ENCODE measurements around the gene RNF11.

DNA sequence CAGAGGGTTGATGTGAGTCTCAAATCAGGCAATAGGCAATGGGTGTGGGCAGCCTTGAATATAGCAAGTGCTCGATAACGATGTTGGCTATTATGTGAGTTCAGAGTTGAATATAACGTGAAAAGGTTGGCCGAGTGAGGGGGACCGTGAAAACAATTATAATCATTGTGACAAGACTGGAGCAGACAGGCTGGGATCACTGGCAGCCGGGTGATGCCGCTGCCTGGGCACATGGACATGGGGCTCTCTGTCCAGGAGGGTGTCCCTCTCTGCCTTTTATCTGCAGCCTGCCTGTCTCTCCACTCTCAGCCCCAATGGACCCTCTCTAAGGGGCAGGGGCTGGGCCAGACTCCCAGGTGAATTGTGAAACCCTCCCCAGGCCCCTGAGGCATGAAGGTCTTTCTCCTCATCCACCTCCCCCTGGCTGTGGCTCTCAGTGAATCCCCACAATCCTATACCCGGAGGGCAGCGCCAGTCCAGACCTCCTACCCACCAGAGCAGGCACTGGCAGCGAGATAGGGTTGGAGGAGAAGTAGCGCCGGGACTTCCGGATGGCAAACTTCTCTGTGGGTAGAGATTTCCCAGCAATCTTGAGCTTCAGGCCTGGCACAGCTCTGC, 57.9 kb downstream of the RNF11 start:
- TF ChIP-seq, protein P1, sequence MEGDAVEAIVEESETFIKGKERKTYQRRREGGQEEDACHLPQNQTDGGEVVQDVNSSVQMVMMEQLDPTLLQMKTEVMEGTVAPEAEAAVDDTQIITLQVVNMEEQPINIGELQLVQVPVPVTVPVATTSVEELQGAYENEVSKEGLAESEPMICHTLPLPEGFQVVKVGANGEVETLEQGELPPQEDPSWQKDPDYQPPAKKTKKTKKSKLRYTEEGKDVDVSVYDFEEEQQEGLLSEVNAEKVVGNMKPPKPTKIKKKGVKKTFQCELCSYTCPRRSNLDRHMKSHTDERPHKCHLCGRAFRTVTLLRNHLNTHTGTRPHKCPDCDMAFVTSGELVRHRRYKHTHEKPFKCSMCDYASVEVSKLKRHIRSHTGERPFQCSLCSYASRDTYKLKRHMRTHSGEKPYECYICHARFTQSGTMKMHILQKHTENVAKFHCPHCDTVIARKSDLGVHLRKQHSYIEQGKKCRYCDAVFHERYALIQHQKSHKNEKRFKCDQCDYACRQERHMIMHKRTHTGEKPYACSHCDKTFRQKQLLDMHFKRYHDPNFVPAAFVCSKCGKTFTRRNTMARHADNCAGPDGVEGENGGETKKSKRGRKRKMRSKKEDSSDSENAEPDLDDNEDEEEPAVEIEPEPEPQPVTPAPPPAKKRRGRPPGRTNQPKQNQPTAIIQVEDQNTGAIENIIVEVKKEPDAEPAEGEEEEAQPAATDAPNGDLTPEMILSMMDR (conservative IDR thresholded peaks at IDR 0.05; ENCODE audit: low read depth, low read length): no peak
- TF ChIP-seq EZH2 (IDR thresholded peaks at IDR 0.05; ENCODE audit: borderline replicate concordance, low read depth, low read length, poor library complexity, severe bottlenecking): no peak
